Esophagus muscularis mucosa (tissue), 4 donors: ENCODE measurements around the gene GTF2IRD1.

Experiments
- EP300 ChIP-seq: sonication (generic); formaldehyde crosslinking; IDR thresholded peaks from one replicate; pipeline ENCODE4 v1.6.1; 2017; ENCODE audit warnings: antibody characterized with exemption
- POLR2A ChIP-seq: fragments of 450-650 bp; IDR thresholded peaks from one replicate; pipeline ENCODE4 v1.6.1; 2017; ENCODE audit warnings: antibody characterized with exemption, moderate library complexity, mild to moderate bottlenecking, low read depth
- POLR2AphosphoS5 ChIP-seq, 2 donors: sonication (generic); formaldehyde crosslinking; IDR thresholded peaks; one replicate each; pipeline ENCODE4 v1.6.1; 2017; ENCODE audit warnings: antibody characterized with exemption in 2 of 2
- TF ChIP-seq, protein P1 (sequence below), 3 experiments: fragments of 200-600 bp in 2 of 3; fragments of 450-650 bp in 1 of 3; sonication (generic) in 2 of 3; IDR thresholded peaks; one replicate each; pipeline ENCODE4 v1.5.1; 2017 to 2019; ENCODE audit warnings: antibody characterized with exemption in 3 of 3, mild to moderate bottlenecking in 2 of 3, moderate library complexity in 1 of 3

DNA sequence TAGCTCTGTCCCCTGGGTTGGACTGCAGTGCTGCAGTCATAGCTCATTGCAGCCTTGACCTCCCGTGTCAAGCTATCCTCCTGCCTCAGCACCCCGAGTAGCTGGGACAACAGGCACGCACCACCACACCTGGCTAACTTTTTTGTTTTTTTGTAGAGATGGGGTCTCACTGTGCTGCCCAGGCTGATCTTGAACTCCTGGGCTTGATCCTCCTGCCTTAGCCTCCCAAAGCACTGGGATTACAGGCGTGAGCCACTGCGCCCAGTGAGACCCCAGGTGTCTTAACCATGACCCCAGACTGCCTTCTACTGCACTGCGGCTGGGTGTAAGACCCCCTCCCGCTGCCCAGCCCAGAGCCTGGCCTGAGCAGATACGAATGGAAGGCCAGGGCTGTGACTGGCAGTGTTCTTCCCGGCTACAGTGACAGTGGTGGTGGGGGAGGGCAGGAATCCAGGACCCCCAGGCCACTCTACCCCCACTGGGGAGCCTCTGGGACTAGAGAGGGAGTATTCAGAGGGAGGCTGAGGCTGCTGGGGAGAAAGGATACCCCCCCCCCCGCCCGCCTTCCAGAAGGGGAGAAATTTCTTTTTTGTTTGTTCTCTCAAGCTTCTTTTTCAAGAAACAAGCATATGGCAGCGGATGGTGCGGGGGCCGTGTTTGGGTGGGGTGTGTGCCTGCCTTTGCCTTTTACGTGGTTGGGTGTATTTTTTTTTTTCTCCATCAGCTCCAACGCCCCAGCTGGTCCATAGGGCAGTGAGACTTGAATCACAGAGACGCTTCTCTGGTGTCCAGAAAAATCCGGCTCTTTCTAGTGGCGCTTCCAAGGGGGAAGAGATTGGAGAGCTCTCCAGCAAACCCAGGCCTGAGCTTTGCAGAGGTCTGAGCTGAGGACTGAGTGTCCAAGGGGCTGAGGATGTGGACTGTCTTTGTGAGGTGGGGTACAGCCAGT, 36.6 kb downstream of the GTF2IRD1 start:
- TF ChIP-seq POLR2AphosphoS5 (IDR thresholded peaks at IDR 0.05) (no peak), POLR2A (no peak), EP300 (no peak)
- TF ChIP-seq, protein P1, sequence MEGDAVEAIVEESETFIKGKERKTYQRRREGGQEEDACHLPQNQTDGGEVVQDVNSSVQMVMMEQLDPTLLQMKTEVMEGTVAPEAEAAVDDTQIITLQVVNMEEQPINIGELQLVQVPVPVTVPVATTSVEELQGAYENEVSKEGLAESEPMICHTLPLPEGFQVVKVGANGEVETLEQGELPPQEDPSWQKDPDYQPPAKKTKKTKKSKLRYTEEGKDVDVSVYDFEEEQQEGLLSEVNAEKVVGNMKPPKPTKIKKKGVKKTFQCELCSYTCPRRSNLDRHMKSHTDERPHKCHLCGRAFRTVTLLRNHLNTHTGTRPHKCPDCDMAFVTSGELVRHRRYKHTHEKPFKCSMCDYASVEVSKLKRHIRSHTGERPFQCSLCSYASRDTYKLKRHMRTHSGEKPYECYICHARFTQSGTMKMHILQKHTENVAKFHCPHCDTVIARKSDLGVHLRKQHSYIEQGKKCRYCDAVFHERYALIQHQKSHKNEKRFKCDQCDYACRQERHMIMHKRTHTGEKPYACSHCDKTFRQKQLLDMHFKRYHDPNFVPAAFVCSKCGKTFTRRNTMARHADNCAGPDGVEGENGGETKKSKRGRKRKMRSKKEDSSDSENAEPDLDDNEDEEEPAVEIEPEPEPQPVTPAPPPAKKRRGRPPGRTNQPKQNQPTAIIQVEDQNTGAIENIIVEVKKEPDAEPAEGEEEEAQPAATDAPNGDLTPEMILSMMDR (IDR thresholded peaks at IDR 0.05): no peak
